ENCODE measurements around the gene COG1. TPM values are rescaled to one million over a fixed set of nuclear protein-coding genes. Genes with fewer than 3 reads are reported as not detected.

Gene COG1
- total RNA-seq, 1 donor from 2014 or later = 7.9 TPM

DNA sequence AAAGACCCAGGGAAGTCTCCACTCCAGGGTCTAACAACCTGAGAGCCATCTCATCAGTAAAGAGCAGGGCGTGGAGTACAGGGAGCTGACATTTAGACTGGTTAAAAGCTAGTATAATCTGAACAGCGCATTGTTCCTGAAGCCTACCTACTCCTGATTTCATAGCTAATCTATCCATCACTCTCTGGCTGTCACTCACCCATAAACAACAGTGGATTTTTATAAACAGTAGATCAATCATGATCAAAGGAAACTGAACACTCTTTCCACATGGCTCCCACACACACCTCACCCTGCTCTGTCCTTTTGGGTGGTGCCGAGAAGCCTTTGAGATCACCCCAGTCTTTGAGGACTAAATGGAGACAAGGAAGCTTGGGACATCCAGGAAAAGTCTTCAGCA lies 13.0 kb upstream of the COG1 start:
- TF ChIP-seq, protein P1, sequence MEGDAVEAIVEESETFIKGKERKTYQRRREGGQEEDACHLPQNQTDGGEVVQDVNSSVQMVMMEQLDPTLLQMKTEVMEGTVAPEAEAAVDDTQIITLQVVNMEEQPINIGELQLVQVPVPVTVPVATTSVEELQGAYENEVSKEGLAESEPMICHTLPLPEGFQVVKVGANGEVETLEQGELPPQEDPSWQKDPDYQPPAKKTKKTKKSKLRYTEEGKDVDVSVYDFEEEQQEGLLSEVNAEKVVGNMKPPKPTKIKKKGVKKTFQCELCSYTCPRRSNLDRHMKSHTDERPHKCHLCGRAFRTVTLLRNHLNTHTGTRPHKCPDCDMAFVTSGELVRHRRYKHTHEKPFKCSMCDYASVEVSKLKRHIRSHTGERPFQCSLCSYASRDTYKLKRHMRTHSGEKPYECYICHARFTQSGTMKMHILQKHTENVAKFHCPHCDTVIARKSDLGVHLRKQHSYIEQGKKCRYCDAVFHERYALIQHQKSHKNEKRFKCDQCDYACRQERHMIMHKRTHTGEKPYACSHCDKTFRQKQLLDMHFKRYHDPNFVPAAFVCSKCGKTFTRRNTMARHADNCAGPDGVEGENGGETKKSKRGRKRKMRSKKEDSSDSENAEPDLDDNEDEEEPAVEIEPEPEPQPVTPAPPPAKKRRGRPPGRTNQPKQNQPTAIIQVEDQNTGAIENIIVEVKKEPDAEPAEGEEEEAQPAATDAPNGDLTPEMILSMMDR (IDR thresholded peaks at IDR 0.05; ENCODE audit: insufficient read depth, low read length, severe bottlenecking) = no peak

DNA sequence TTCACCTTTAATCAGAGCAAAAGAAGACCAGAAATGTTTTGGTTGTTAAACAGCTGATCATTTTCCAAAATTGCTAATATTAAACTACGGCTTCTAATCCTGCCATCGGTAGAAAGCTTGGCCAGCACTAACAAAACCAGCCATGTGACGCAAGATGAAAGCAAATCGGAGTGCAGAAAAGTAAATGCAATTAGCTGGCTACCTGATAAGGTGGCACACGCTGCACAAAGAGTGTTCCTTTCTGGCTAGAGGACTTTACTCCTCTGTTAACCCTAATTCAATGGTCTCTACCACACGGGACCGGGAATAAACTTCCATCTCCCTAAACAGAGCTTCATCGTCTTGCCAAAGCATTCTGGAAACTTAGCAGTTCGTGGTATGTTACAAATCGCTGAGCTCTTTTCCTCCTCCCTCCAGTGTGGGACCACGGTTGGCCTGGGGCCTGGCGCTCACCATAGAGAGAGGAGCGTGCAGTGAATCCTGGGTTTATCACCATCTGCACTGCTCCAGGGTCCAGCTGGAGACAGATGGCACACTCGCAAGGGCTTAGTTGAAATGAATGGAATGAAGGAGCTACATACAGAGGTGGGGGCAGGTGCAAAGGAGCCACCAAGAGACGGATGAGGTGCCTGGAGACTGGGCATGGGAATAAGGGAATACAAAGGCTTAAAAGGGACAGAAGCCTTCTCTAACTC lies 10.1 kb upstream of the COG1 start:
- no peak for FAIRE-seq

More for the DNA sequence above, 13.0 kb upstream of the COG1 start:
- Histone ChIP-seq H3K4me3 (ENCODE audit: low read depth, low read length) (no peak overlapping the region), H3K27me3 (ENCODE audit: control insufficient read depth, insufficient read depth, low read length) (no peaks in the 10 kb centered on the region), H3K36me3 (ENCODE audit: control insufficient read depth, insufficient read depth, low read length) (no peaks in the 10 kb centered on the region)
- no peak for FAIRE-seq
- no peak for DNase-seq (ENCODE audit: low read depth)

DNA sequence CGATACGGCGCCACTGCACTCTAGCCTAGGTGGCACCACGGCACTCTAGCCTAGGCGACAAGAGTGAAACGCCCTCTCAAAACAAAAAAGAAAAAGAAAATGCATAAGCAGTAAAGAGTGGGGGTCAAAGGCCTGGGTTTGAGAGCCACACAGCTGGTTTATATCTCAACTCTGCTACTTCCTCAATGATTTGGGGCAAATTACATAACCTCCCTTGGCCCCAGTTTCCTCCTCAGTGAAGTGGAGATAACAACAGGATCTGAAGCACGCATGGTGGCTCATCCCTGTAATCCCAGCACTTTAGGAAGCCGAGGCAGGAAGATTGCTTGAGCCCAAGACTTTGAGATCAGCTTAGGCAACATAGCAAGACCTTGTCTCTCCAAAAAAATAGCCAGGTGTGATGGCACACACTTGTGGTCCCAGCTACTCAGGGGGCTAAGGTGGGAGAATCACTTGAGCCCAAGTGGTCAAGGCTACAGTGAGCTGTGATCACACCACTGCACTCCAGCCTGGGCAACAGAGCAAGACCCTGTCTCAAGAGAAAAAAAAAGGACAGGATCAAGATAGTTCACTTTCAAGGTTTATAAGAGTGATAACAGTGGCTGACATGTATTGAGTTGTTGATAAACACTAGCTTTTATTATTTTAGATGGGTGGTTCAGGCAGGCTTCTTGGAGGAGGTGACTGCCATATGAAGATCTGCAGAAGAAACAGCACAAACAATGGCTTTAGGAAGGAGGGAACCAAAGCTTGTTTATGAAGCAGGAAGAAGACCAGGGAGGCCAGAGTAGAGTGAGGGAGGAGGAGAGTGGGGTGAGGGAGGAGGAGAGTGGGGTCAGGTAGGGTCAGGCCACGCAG lies 8.5 kb upstream of the COG1 start:
- Histone ChIP-seq H3K27me3 (ENCODE audit: control insufficient read depth, insufficient read depth, low read length) (no peaks in the 10 kb centered on the region), H3K36me3 (ENCODE audit: control insufficient read depth, insufficient read depth, low read length) (no peaks in the 10 kb centered on the region), H3K4me3 (ENCODE audit: low read depth, low read length) (no peak overlapping the region)
- TF ChIP-seq, protein P1 (IDR thresholded peaks at IDR 0.05; ENCODE audit: insufficient read depth, low read length, severe bottlenecking) = no peak
- no peak for DNase-seq (ENCODE audit: low read depth)
- FAIRE-seq = no peak

More for the DNA sequence above, 10.1 kb upstream of the COG1 start:
- H3K36me3 ChIP-seq (ENCODE audit: control insufficient read depth, insufficient read depth, low read length) = no peaks in the 10 kb centered on the region
- H3K4me3 ChIP-seq (ENCODE audit: low read depth, low read length) = no peak overlapping the region
- H3K27me3 ChIP-seq (ENCODE audit: control insufficient read depth, insufficient read depth, low read length) = no peaks in the 10 kb centered on the region
- no peak for DNase-seq (ENCODE audit: low read depth)
- TF ChIP-seq, protein P1 (IDR thresholded peaks at IDR 0.05; ENCODE audit: insufficient read depth, low read length, severe bottlenecking) = no peak

DNA sequence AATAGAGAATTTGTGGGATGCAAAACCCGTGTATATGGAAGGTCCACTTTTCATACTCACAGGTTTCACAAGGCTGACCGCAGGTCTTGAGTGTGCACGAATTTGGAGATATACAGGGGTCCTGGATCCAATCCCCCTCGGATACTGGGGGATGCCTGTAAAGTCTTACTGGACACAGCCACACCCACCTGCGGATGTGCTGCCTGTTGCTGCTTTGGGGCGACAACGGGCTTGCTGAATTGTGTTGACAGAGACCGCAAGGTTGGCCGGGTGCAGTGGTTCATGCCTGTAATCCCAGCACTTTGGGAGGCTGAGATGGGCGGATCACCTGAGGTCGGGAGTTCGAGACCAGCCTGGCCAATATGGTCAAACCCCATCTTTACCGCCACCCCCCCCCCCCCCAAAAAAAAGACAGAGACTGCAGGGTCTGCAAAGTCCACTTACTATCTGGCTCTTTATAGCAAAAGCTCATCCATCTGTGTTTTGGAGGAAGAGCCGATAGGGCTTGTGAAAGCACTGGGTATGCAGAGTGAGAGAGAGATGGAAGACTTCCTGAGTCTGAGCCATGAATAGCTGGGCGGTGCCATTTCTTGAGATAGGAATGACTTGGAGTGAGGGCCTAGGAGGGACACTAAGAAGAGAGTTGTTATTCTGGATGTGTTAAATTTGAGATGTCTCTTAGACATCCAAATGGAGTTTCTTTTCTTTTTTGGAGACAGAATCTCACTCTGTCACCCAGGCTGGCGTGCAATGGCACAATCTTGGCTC lies 6.4 kb upstream of the COG1 start:
- Histone ChIP-seq H3K4me3 (ENCODE audit: low read depth, low read length) (no peak overlapping the region), H3K27me3 (ENCODE audit: control insufficient read depth, insufficient read depth, low read length) (no peaks in the 10 kb centered on the region), H3K36me3 (ENCODE audit: control insufficient read depth, insufficient read depth, low read length) (no peaks in the 10 kb centered on the region)
- TF ChIP-seq, protein P1 (IDR thresholded peaks at IDR 0.05; ENCODE audit: insufficient read depth, low read length, severe bottlenecking) = no peak
- no peak for FAIRE-seq
- DNase-seq (ENCODE audit: low read depth) = no peak

DNA sequence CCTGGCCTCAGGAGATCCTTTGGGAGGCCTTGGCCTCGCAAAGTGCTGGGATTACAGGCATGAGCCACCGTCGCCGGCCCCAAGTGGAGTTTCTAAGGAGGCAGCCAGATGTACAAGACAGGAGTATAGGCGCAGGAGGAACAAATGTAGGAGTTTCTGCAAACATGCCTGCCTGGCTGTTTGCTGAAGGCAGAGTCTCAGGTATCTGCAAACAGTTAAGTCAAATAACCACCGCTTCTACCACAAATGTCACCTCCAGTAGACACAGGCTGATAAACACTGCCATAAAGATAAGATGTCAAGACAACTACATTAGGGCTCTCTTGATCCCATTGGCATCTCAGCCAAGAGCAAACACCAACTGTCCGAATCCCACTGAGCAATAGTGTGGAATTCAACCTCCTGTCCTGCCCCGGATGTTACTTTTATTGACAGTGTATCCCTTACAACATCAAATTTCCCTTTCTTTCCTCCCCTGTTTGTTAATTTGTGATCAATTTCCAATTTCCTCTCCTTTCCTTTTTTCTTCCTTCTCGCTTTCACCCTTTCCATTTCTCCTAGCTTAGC lies 5.6 kb upstream of the COG1 start:
- DNase-seq (ENCODE audit: low read depth) (no peak), FAIRE-seq (no peak)
- Histone ChIP-seq H3K4me3 (ENCODE audit: low read depth, low read length) (no peak overlapping the region), H3K36me3 (ENCODE audit: control insufficient read depth, insufficient read depth, low read length) (no peaks in the 10 kb centered on the region), H3K27me3 (ENCODE audit: control insufficient read depth, insufficient read depth, low read length) (no peaks in the 10 kb centered on the region)
- TF ChIP-seq, protein P1 (IDR thresholded peaks at IDR 0.05; ENCODE audit: insufficient read depth, low read length, severe bottlenecking) = no peak
